Endodermal cell (in vitro differentiated cells): Measurements from ENCODE around the gene ATXN2L. TPM values are rescaled to one million over a fixed set of nuclear protein-coding genes. Genes with fewer than 3 reads are reported as not detected.
A peak's percentile ranks its signal among the peaks of the same experiment; 100 is the strongest.

Source experiments
- DNase-seq: peaks from one replicate; pipeline ENCODE4 v3.0.0-alpha.2; 2017
- H3K27ac ChIP-seq: 2 replicates; pipeline ENCODE4 v1.5.1; 2013; ENCODE audit warnings: mild to moderate bottlenecking, low read depth, low read length, moderate library complexity
- H3K27me3 ChIP-seq: 2 replicates; pipeline ENCODE4 v1.6.1; 2013; ENCODE audit warnings: mild to moderate bottlenecking, low read length, moderate library complexity; ENCODE audit not compliant: insufficient read depth, control insufficient read depth, poor library complexity, severe bottlenecking
- H3K36me3 ChIP-seq: 2 replicates; pipeline ENCODE4 v1.7.0; 2013; ENCODE audit warnings: mild to moderate bottlenecking, low read length, moderate library complexity; ENCODE audit not compliant: control insufficient read depth, insufficient read depth
- H3K4me1 ChIP-seq: one replicate; pipeline ENCODE4 v1.7.0; 2013; ENCODE audit warnings: low read length; ENCODE audit not compliant: control insufficient read depth, insufficient read depth
- H3K4me3 ChIP-seq: 2 replicates; pipeline ENCODE4 v1.5.1; 2013; ENCODE audit warnings: mild to moderate bottlenecking, low read length, moderate library complexity
- H3K9ac ChIP-seq: 2 replicates; pipeline ENCODE4 v1.6.1; 2013; ENCODE audit warnings: mild to moderate bottlenecking, low read length, moderate library complexity; ENCODE audit not compliant: poor library complexity, severe bottlenecking; ENCODE audit errors: extremely low read depth
- H3K9me3 ChIP-seq: 2 replicates; pipeline ENCODE4 v1.6.1; 2013; ENCODE audit warnings: mild to moderate bottlenecking, low read length, moderate library complexity; ENCODE audit not compliant: control insufficient read depth
- H3K27ac Mint-ChIP-seq: 2 replicates; pipeline ENCODE4 v1.8.0; 2020; ENCODE audit warnings: mixed read lengths
- H3K27me3 Mint-ChIP-seq: 2 replicates; pipeline ENCODE4 v1.8.0; 2021; ENCODE audit warnings: mild to moderate bottlenecking, mixed read lengths; ENCODE audit not compliant: insufficient read depth
- H3K36me3 Mint-ChIP-seq: 2 replicates; pipeline ENCODE4 v1.8.0; 2020; ENCODE audit warnings: low read depth, mixed read lengths
- H3K4me1 Mint-ChIP-seq: 2 replicates; pipeline ENCODE4 v1.8.0; 2020; ENCODE audit warnings: mixed read lengths
- H3K4me3 Mint-ChIP-seq: 2 replicates; pipeline ENCODE4 v1.8.0; 2020; ENCODE audit warnings: mild to moderate bottlenecking, moderate library complexity, mixed read lengths
- H3K9me3 Mint-ChIP-seq: 2 replicates; pipeline ENCODE4 v1.8.0; 2020; ENCODE audit warnings: mild to moderate bottlenecking, mixed read lengths
- WGBS, 2 experiments: methylation state at CpG; one replicate each; pipeline versions ENCODE4 v1.1.5 to v1.1.7; 2013; ENCODE audit warnings: missing lambda C conversion rate in 2 of 2, mixed read lengths in 1 of 2; ENCODE audit not compliant: insufficient coverage in 1 of 2, insufficient read length in 1 of 2; 5-methylcytosine and 5-hydroxymethylcytosine counted together
- total RNA-seq, 2 donors: library from RNA; stranded (reverse); fragmentation: NEBNext Ultra II Directional in 1 of 2; extraction: Animal tissue kit (Norgen Biotek cat#: 25700) in 1 of 2; gene quantifications; 2 replicates in 1 of 2; 3 replicates in 1 of 2; pipeline ENCODE4 v1.2.1, GENCODE V29; 2021
- TF ChIP-seq, protein P1 (sequence below): fragments of 200-600 bp; sonication (generic); conservative IDR thresholded peaks from 2 replicates; pipeline ENCODE4 v1.5.0; 2021; ENCODE audit warnings: antibody characterized with exemption, mild to moderate bottlenecking

The ATXN2L gene
- total RNA-seq, 2 donors from 2014 or later: 242 to 264 TPM

DNA sequence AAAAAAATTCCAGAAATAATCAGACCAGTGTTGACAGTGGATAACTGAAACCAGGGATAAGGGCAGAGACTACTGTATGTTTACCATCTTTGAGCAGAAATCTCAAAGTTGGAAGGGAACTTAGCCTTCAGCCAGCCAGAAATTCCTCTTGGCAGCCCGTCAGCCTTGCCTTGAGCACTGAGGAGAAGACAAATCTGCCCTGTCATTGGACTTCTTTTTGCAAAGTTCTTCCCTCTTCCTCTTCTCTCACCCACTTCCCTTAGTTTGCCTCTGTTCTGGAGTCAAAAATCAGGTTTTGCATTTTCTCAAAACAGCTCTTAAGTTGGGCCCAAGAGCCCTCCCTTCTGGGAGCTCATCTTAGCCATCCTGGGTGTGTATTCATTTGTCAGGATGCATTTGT, 17.1 kb downstream of the ATXN2L start:
- Mint-ChIP-seq H3K36me3 (peaks cover 77% of the 10 kb centered on the region), H3K27me3 (no peaks in the 10 kb centered on the region), H3K9me3 (no peaks in the 10 kb centered on the region), H3K4me3 (no peak overlapping the region), H3K4me1 (no peaks in the 10 kb centered on the region), H3K27ac (peak overlapping the region; percentile 75)
- H3K4me3 ChIP-seq: no peak overlapping the region
- TF ChIP-seq, protein P1, sequence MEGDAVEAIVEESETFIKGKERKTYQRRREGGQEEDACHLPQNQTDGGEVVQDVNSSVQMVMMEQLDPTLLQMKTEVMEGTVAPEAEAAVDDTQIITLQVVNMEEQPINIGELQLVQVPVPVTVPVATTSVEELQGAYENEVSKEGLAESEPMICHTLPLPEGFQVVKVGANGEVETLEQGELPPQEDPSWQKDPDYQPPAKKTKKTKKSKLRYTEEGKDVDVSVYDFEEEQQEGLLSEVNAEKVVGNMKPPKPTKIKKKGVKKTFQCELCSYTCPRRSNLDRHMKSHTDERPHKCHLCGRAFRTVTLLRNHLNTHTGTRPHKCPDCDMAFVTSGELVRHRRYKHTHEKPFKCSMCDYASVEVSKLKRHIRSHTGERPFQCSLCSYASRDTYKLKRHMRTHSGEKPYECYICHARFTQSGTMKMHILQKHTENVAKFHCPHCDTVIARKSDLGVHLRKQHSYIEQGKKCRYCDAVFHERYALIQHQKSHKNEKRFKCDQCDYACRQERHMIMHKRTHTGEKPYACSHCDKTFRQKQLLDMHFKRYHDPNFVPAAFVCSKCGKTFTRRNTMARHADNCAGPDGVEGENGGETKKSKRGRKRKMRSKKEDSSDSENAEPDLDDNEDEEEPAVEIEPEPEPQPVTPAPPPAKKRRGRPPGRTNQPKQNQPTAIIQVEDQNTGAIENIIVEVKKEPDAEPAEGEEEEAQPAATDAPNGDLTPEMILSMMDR: no peak
- H3K27me3 ChIP-seq: no peaks in the 10 kb centered on the region
- 0% methylated on average over 1 of the region's 1 CpG; no CpG with 5 or more reads in 1 of the 2 experiments for WGBS, 2 experiments
- H3K4me1 ChIP-seq: no peaks in the 10 kb centered on the region
- H3K27ac ChIP-seq: no peak overlapping the region
- DNase-seq: no peak
- H3K9me3 ChIP-seq: no peaks in the 10 kb centered on the region
- H3K36me3 ChIP-seq: peaks cover 57% of the 10 kb centered on the region
- H3K9ac ChIP-seq: no peak overlapping the region

DNA sequence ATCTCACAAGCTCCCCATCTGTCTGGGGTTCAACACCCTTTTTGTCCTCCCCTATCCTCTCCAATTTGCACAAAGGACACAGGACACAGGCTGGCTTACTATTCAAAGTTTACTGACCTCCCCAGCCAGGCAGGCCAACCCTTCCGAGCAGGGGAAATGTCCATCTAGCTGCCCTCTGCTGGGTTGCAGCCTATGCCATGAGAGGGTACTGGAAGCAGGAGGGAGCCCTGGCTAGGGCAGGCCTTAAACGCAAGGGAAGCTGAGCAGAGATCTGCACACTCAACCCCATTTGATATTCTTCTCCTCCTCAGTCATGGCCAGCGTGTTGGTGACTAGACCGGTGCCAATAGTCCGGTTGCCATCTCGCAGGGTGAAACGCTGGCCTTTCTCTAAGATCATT, 19.9 kb downstream of the ATXN2L start:
- TF ChIP-seq, protein P1: no peak
- peaks cover 57% of the 10 kb centered on the region for H3K36me3 Mint-ChIP-seq
- 95 to 100% methylated on average over 2 to 7 of the region's 7 CpGs for WGBS, 2 experiments

DNA sequence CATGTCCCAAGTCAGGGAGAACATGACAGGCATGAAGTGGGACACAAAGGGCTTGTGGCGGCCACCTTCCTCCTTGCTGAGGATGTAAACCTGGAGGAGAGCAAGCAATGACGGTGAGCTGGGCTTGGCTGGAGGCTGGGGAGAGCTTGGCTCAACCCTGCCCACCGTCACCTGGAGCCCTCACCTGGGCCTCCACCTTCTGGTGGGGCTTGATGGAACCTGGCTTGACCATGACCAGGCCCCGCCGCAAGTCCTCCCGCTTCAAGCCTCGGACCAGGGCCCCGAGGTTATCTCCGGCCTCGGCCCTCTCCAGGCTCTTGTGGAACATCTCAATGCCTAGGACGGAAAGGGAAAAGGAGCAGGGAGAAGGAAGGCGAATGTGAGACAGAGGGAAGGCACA, 21.0 kb downstream of the ATXN2L start:
- Mint-ChIP-seq H3K27me3 (no peaks in the 10 kb centered on the region), H3K4me3 (no peak overlapping the region), H3K9me3 (no peaks in the 10 kb centered on the region)

More for the DNA sequence above, 19.9 kb downstream of the ATXN2L start:
- Histone ChIP-seq H3K4me1 (no peaks in the 10 kb centered on the region), H3K9me3 (no peaks in the 10 kb centered on the region), H3K9ac (no peak overlapping the region), H3K27ac (no peak overlapping the region), H3K4me3 (no peak overlapping the region), H3K36me3 (peaks cover 43% of the 10 kb centered on the region), H3K27me3 (no peaks in the 10 kb centered on the region)
- Mint-ChIP-seq H3K9me3 (no peaks in the 10 kb centered on the region), H3K27ac (no peak overlapping the region), H3K27me3 (no peaks in the 10 kb centered on the region), H3K4me3 (no peak overlapping the region), H3K4me1 (peaks cover 9% of the 10 kb centered on the region)
- peak; percentile 39 for DNase-seq

More for the DNA sequence above, 21.0 kb downstream of the ATXN2L start:
- Mint-ChIP-seq H3K27ac (no peak overlapping the region), H3K36me3 (peaks cover 47% of the 10 kb centered on the region), H3K4me1 (peaks cover 9% of the 10 kb centered on the region)
- no peak overlapping the region for H3K27ac ChIP-seq
- 94 to 98% methylated on average over 8 to 12 of the region's 12 CpGs for WGBS, 2 experiments
- no peak for DNase-seq
- no peak overlapping the region for H3K9ac ChIP-seq
- no peak overlapping the region for H3K4me3 ChIP-seq
- TF ChIP-seq, protein P1: no peak
- no peaks in the 10 kb centered on the region for H3K27me3 ChIP-seq
- H3K36me3 ChIP-seq: peaks cover 32% of the 10 kb centered on the region
- H3K4me1 ChIP-seq: no peaks in the 10 kb centered on the region
- H3K9me3 ChIP-seq: no peaks in the 10 kb centered on the region
